DOHH2 (cell line): ENCODE measurements around the gene AEN.

Experiments used
- H3F3A ChIP-seq: fragments of 200-600 bp; sonication (generic), shearing (Covaris generic); 2 replicates; pipeline ENCODE4 v1.6.0; 2016; ENCODE audit warnings: antibody characterized with exemption, mild to moderate bottlenecking; ENCODE audit not compliant: control insufficient read depth, insufficient read depth
- H3K27ac ChIP-seq: fragments of 200-600 bp; sonication (generic); 2 replicates; pipeline ENCODE4 v1.5.1; 2014; ENCODE audit warnings: low read depth, mild to moderate bottlenecking, low read length, moderate library complexity
- H3K27me3 ChIP-seq: fragments of 200-600 bp; sonication (generic); 2 replicates; pipeline ENCODE4 v1.6.1; 2014; ENCODE audit warnings: mild to moderate bottlenecking, low read length, mixed read lengths; ENCODE audit not compliant: control insufficient read depth
- H3K36me3 ChIP-seq: fragments of 200-600 bp; sonication (generic); 2 replicates; pipeline ENCODE4 v1.6.1; 2014; ENCODE audit warnings: mild to moderate bottlenecking, low read length, moderate library complexity, mixed read lengths; ENCODE audit not compliant: control insufficient read depth
- H3K4me1 ChIP-seq: fragments of 200-600 bp; sonication (generic); 2 replicates; pipeline ENCODE4 v1.6.1; 2014; ENCODE audit warnings: mild to moderate bottlenecking, low read length, mixed read lengths; ENCODE audit not compliant: control insufficient read depth
- H3K4me2 ChIP-seq: fragments of 200-600 bp; sonication (generic); 2 replicates; pipeline ENCODE4 v1.6.0; 2014; ENCODE audit warnings: mild to moderate bottlenecking, low read length, moderate library complexity
- H3K4me3 ChIP-seq: fragments of 200-600 bp; sonication (generic); 2 replicates; pipeline ENCODE4 v1.5.1; 2014; ENCODE audit warnings: mild to moderate bottlenecking, low read length, mixed read lengths
- H3K79me2 ChIP-seq: fragments of 200-600 bp; sonication (generic); 2 replicates; pipeline ENCODE4 v1.6.1; 2014; ENCODE audit warnings: mild to moderate bottlenecking, low read length, mixed read lengths; ENCODE audit not compliant: control insufficient read depth
- H3K9me2 ChIP-seq: fragments of 200-600 bp; sonication (generic); replicated peaks from 2 replicates; pipeline ENCODE4 v1.6.1; 2014; ENCODE audit warnings: mild to moderate bottlenecking, low read length, mixed read lengths; ENCODE audit not compliant: control insufficient read depth
- H3K9me3 ChIP-seq: fragments of 200-600 bp; sonication (generic); 2 replicates; pipeline ENCODE4 v1.6.1; 2014; ENCODE audit warnings: antibody characterized with exemption, low read length, mixed read lengths; ENCODE audit not compliant: control insufficient read depth, insufficient read depth
- H4K20me1 ChIP-seq: fragments of 200-600 bp; sonication (generic); 2 replicates; pipeline ENCODE4 v1.6.0; 2014; ENCODE audit warnings: low read depth, mild to moderate bottlenecking, antibody characterized with exemption, low read length, moderate library complexity; ENCODE audit not compliant: control insufficient read depth, insufficient read depth
- EZH2phosphoT487 ChIP-seq: fragments of 200-600 bp; sonication (generic); IDR thresholded peaks from 2 replicates; pipeline ENCODE4 v1.6.1; 2017; ENCODE audit warnings: borderline replicate concordance, mild to moderate bottlenecking, antibody characterized with exemption, low read length, moderate library complexity, mixed read lengths
- TF ChIP-seq, protein P1 (sequence below): fragments of 200-600 bp; sonication (generic); IDR thresholded peaks from one replicate; pipeline ENCODE4 v1.5.1; 2014; ENCODE audit warnings: antibody characterized with exemption, mild to moderate bottlenecking, low read depth, low read length; ENCODE audit not compliant: poor library complexity, severe bottlenecking

AEN gene

DNA sequence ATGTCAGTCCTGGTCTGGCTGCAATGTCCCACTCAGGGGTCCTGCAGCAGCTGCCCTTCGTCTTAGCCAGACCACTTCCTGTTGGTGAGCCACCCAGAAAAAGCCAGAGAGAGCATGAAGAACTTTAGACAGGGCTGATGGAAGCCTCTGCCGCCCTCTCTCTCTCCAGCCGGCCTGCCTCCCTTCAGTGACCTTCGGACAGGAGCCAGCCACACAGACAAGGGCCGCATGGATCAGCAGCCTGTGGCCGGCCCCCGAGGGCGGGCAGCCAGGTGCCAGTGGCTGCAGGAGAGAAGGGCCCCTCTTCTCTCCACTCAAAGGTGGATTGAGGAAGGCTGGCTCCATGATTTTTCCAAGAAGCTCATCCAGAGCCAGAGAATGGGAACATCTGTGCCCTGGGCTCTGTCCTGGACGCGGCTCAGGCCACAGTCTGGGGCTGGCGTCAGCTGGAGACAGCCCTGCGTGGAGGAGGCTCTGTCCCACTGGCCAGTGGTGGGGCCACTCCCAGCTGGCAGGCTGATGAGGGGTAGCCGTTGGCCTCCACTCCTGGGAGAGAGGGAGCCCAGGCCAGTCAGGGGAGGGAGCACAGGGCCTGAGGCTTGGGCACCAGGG lies 60.6 kb downstream of the AEN start:
- H3K4me1 ChIP-seq, result peaks cover 18% of the 10 kb centered on the region
- no peaks in the 10 kb centered on the region for H3K36me3 ChIP-seq
- H3K9me3 ChIP-seq, result no peaks in the 10 kb centered on the region
- no peaks in the 10 kb centered on the region for H3K9me2 ChIP-seq
- no peak for TF ChIP-seq EZH2phosphoT487
- TF ChIP-seq, protein P1, sequence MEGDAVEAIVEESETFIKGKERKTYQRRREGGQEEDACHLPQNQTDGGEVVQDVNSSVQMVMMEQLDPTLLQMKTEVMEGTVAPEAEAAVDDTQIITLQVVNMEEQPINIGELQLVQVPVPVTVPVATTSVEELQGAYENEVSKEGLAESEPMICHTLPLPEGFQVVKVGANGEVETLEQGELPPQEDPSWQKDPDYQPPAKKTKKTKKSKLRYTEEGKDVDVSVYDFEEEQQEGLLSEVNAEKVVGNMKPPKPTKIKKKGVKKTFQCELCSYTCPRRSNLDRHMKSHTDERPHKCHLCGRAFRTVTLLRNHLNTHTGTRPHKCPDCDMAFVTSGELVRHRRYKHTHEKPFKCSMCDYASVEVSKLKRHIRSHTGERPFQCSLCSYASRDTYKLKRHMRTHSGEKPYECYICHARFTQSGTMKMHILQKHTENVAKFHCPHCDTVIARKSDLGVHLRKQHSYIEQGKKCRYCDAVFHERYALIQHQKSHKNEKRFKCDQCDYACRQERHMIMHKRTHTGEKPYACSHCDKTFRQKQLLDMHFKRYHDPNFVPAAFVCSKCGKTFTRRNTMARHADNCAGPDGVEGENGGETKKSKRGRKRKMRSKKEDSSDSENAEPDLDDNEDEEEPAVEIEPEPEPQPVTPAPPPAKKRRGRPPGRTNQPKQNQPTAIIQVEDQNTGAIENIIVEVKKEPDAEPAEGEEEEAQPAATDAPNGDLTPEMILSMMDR, result no peak
- H3K27ac ChIP-seq, result no peak overlapping the region
- H3K4me2 ChIP-seq, result no peak overlapping the region
- H3K4me3 ChIP-seq, result no peak overlapping the region
- no peaks in the 10 kb centered on the region for H4K20me1 ChIP-seq
- H3K27me3 ChIP-seq, result no peaks in the 10 kb centered on the region
- no peaks in the 10 kb centered on the region for H3F3A ChIP-seq
- H3K79me2 ChIP-seq, result no peaks in the 10 kb centered on the region
